H9 (cell line): ENCODE data around the gene CCDC182. TPM values are rescaled to one million over a fixed set of nuclear protein-coding genes. Genes with fewer than 3 reads are reported as not detected.

Source experiments
- DNase-seq: peaks from one replicate; pipeline ENCODE4 v3.0.0-alpha.2; 2017
- H2AFZ ChIP-seq: one replicate; pipeline ENCODE4 v1.6.1; 2013; ENCODE audit warnings: mild to moderate bottlenecking, low read length, control low read depth, moderate library complexity
- H2AK5ac ChIP-seq: 2 replicates; pipeline ENCODE4 v1.6.1; 2013; ENCODE audit warnings: low read length, control low read depth, mixed read lengths; ENCODE audit not compliant: insufficient read length
- H2BK120ac ChIP-seq: one replicate; pipeline ENCODE4 v1.6.1; 2013; ENCODE audit warnings: low read depth, mild to moderate bottlenecking, low read length, control low read depth, inconsistent platforms; ENCODE audit not compliant: poor library complexity, severe bottlenecking
- H2BK12ac ChIP-seq: 2 replicates; pipeline ENCODE4 v1.6.1; 2013; ENCODE audit warnings: low read length, control low read depth, mixed read lengths, low read depth; ENCODE audit not compliant: insufficient read length
- H2BK15ac ChIP-seq: 2 replicates; pipeline ENCODE4 v1.6.1; 2013; ENCODE audit warnings: low read depth, low read length, control low read depth
- H2BK20ac ChIP-seq: one replicate; pipeline ENCODE4 v1.6.1; 2013; ENCODE audit warnings: low read depth, mild to moderate bottlenecking, low read length, control low read depth, inconsistent platforms; ENCODE audit not compliant: poor library complexity, severe bottlenecking
- H2BK5ac ChIP-seq: 2 replicates; pipeline ENCODE4 v1.6.1; 2013; ENCODE audit warnings: low read length, control low read depth, mixed read lengths; ENCODE audit not compliant: insufficient read length
- H3K14ac ChIP-seq: 2 replicates; pipeline ENCODE4 v1.6.1; 2013; ENCODE audit warnings: low read length, control low read depth; ENCODE audit not compliant: insufficient read depth
- H3K18ac ChIP-seq: 2 replicates; pipeline ENCODE4 v1.6.1; 2013; ENCODE audit warnings: low read depth, mild to moderate bottlenecking, mixed read lengths, low read length, control low read depth; ENCODE audit not compliant: insufficient read length
- H3K23ac ChIP-seq: 2 replicates; pipeline ENCODE4 v1.6.1; 2013; ENCODE audit warnings: low read length, control low read depth, mixed read lengths, low read depth; ENCODE audit not compliant: insufficient read length
- H3K23me2 ChIP-seq: 2 replicates; pipeline ENCODE4 v1.6.1; 2013; ENCODE audit warnings: low read depth, mild to moderate bottlenecking, mixed read lengths, low read length, control low read depth; ENCODE audit not compliant: insufficient read length, poor library complexity, severe bottlenecking
- H3K27ac ChIP-seq: 2 replicates; pipeline ENCODE4 v1.5.1; 2013; ENCODE audit warnings: low read length, control low read depth, mixed read lengths, low read depth; ENCODE audit not compliant: insufficient read length
- H3K27me3 ChIP-seq: 2 replicates; pipeline ENCODE4 v1.6.1; 2013; ENCODE audit warnings: low read length, control low read depth, inconsistent platforms; ENCODE audit not compliant: insufficient read depth
- H3K4ac ChIP-seq: 2 replicates; pipeline ENCODE4 v1.6.1; 2013; ENCODE audit warnings: low read depth, mild to moderate bottlenecking, control low read depth, inconsistent platforms, low read length, moderate library complexity
- H3K4me1 ChIP-seq: 2 replicates; pipeline ENCODE4 v1.6.1; 2013; ENCODE audit warnings: low read length, control low read depth, inconsistent platforms; ENCODE audit not compliant: insufficient read depth
- H3K4me2 ChIP-seq: 2 replicates; pipeline ENCODE4 v1.6.1; 2013; ENCODE audit warnings: low read length, control low read depth, mixed read lengths; ENCODE audit not compliant: insufficient read length, insufficient read depth
- H3K56ac ChIP-seq: 2 replicates; pipeline ENCODE4 v1.6.1; 2013; ENCODE audit warnings: low read depth, mild to moderate bottlenecking, mixed read lengths, low read length, control low read depth; ENCODE audit not compliant: insufficient read length
- H3K79me1 ChIP-seq: 2 replicates; pipeline ENCODE4 v1.6.1; 2013; ENCODE audit warnings: low read depth, mild to moderate bottlenecking, moderate library complexity, low read length, control low read depth, inconsistent platforms; ENCODE audit not compliant: insufficient read depth, poor library complexity, severe bottlenecking
- H3K79me2 ChIP-seq: 2 replicates; pipeline ENCODE4 v1.6.1; 2013; ENCODE audit warnings: low read length, control low read depth, inconsistent platforms; ENCODE audit not compliant: insufficient read depth
- H3K9ac ChIP-seq: 2 replicates; pipeline ENCODE4 v1.6.1; 2013; ENCODE audit warnings: low read length, control low read depth, mixed read lengths; ENCODE audit not compliant: insufficient read length; ENCODE audit errors: extremely low read depth
- H3K9me3 ChIP-seq: one replicate; pipeline ENCODE4 v1.6.1; 2013; ENCODE audit warnings: low read depth, low read length, inconsistent platforms; ENCODE audit not compliant: control insufficient read depth
- H3T11ph ChIP-seq: one replicate; pipeline ENCODE4 v1.6.1; 2013; ENCODE audit warnings: mild to moderate bottlenecking, low read length, control low read depth, inconsistent platforms
- H4K20me1 ChIP-seq: one replicate; pipeline ENCODE4 v1.6.1; 2013; ENCODE audit not compliant: control insufficient read depth, insufficient read length, insufficient read depth
- H4K5ac ChIP-seq: 2 replicates; pipeline ENCODE4 v1.6.1; 2013; ENCODE audit warnings: low read depth, mild to moderate bottlenecking, mixed read lengths, low read length, control low read depth; ENCODE audit not compliant: insufficient read length
- H4K8ac ChIP-seq: replicated peaks from 2 replicates; pipeline ENCODE4 v1.6.1; 2013; ENCODE audit warnings: low read length, control low read depth, mixed read lengths, low read depth; ENCODE audit not compliant: insufficient read length
- H4K91ac ChIP-seq: 2 replicates; pipeline ENCODE4 v1.6.1; 2013; ENCODE audit warnings: low read depth, mild to moderate bottlenecking, moderate library complexity, mixed read lengths, low read length, control low read depth; ENCODE audit not compliant: insufficient read length
- H3K27ac Mint-ChIP-seq, 3 experiments: 2 replicates in 2 of 3; 3 replicates in 1 of 3; pipeline ENCODE4 v1.8.0; 2020 to 2021; ENCODE audit warnings: mixed read lengths in 3 of 3, mild to moderate bottlenecking in 1 of 3, moderate library complexity in 1 of 3
- H3K27me3 Mint-ChIP-seq: 2 replicates; pipeline ENCODE4 v1.8.0; 2021; ENCODE audit warnings: low read depth, mild to moderate bottlenecking, moderate library complexity, mixed read lengths
- H3K36me3 Mint-ChIP-seq, 3 experiments: 2 replicates in 2 of 3; 3 replicates in 1 of 3; pipeline ENCODE4 v1.8.0; 2020 to 2021; ENCODE audit warnings: low read depth in 3 of 3, mixed read lengths in 3 of 3; ENCODE audit not compliant: insufficient read depth in 1 of 3
- H3K4me1 Mint-ChIP-seq, 2 experiments: 2 replicates each; pipeline ENCODE4 v1.8.0; 2020; ENCODE audit warnings: mixed read lengths in 2 of 2
- H3K4me3 Mint-ChIP-seq, 2 experiments: 2 replicates in 1 of 2; 3 replicates in 1 of 2; pipeline ENCODE4 v1.8.0; 2020 to 2021; ENCODE audit warnings: mild to moderate bottlenecking in 2 of 2, mixed read lengths in 2 of 2, moderate library complexity in 1 of 2
- H3K9me3 Mint-ChIP-seq, 2 experiments: 2 replicates in 1 of 2; 3 replicates in 1 of 2; pipeline ENCODE4 v1.8.0; 2020; ENCODE audit warnings: mild to moderate bottlenecking in 2 of 2, mixed read lengths in 2 of 2, moderate library complexity in 1 of 2
- WGBS: extraction: QIAGEN DNeasy Blood & Tissue Kit; methylation state at CpG from one replicate; pipeline ENCODE4 v1.1.7; 2013; ENCODE audit warnings: missing lambda C conversion rate, low lambda C conversion rate, mixed read lengths; ENCODE audit not compliant: insufficient read length; ENCODE audit errors: extremely low coverage; 5-methylcytosine and 5-hydroxymethylcytosine counted together
- total RNA-seq: library from RNA; stranded (reverse); gene quantifications from 2 replicates; pipeline ENCODE4 v1.2.1, GENCODE V29; 2021
- TF ChIP-seq, protein P1 (sequence below): fragments of 200-600 bp; sonication (generic); conservative IDR thresholded peaks from 3 replicates; pipeline ENCODE4 v1.8.0; 2021; ENCODE audit warnings: antibody characterized with exemption, mild to moderate bottlenecking

CCDC182 gene
- total RNA-seq, 1 experiment from 2014 or later, result not detected

DNA sequence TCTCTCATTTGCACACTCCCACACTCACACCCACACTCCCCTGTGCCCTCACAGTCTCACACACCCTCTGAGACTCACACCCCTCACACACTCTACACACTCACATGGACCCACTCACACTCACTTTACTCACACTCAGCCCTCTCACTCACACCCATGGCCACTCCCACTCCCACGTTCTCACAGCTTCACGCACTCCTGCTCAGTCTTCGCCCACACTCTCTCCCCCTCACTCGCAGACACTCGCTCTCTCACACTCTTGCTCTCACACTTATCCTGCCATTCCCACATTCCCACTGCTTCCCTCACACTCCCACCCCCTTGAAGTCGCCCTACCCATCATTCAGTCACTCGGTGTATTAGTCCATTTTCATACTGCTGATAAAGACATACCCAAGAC is 47.9 kb downstream of the CCDC182 start:
- no peaks in the 10 kb centered on the region for H3K9me3 ChIP-seq
- no peak overlapping the region for H3K9ac ChIP-seq
- H2BK12ac ChIP-seq, result no peak overlapping the region
- no peak overlapping the region for H4K8ac ChIP-seq
- no peak overlapping the region for H3K56ac ChIP-seq
- H4K20me1 ChIP-seq, result no peaks in the 10 kb centered on the region
- H3K79me1 ChIP-seq, result no peaks in the 10 kb centered on the region
- no peak overlapping the region for H2BK20ac ChIP-seq
- H3K23ac ChIP-seq, result no peak overlapping the region
- Mint-ChIP-seq H3K36me3 (peaks cover 0 to 14% (median 5%) of the 10 kb centered on the region in 3 experiments; a peak in 5 of 7 replicates), H3K27me3 (peaks cover 3% of the 10 kb centered on the region; the same call in 1 of the 2 replicates), H3K27ac (no peak overlapping the region), H3K9me3 (peaks cover 8 to 15% of the 10 kb centered on the region in 2 experiments), H3K4me1 (peaks cover 15% of the 10 kb centered on the region in 2 experiments), H3K4me3 (no peak overlapping the region)
- no peaks in the 10 kb centered on the region for H3K23me2 ChIP-seq
- H2BK15ac ChIP-seq, result no peak overlapping the region
- H2BK120ac ChIP-seq, result no peak overlapping the region
- H4K91ac ChIP-seq, result no peak overlapping the region
- H4K5ac ChIP-seq, result no peak overlapping the region
- no peak overlapping the region for H3T11ph ChIP-seq
- WGBS, result no CpG with 5 or more reads among the region's 7 CpGs
- no peak overlapping the region for H2AK5ac ChIP-seq
- H3K14ac ChIP-seq, result peak overlapping the region; percentile 41; the same call in 1 of the 2 replicates
- no peak overlapping the region for H2BK5ac ChIP-seq
- no peak overlapping the region for H2AFZ ChIP-seq
- no peaks in the 10 kb centered on the region for H3K4me1 ChIP-seq
- no peak overlapping the region for H3K4me2 ChIP-seq
- TF ChIP-seq, protein P1, sequence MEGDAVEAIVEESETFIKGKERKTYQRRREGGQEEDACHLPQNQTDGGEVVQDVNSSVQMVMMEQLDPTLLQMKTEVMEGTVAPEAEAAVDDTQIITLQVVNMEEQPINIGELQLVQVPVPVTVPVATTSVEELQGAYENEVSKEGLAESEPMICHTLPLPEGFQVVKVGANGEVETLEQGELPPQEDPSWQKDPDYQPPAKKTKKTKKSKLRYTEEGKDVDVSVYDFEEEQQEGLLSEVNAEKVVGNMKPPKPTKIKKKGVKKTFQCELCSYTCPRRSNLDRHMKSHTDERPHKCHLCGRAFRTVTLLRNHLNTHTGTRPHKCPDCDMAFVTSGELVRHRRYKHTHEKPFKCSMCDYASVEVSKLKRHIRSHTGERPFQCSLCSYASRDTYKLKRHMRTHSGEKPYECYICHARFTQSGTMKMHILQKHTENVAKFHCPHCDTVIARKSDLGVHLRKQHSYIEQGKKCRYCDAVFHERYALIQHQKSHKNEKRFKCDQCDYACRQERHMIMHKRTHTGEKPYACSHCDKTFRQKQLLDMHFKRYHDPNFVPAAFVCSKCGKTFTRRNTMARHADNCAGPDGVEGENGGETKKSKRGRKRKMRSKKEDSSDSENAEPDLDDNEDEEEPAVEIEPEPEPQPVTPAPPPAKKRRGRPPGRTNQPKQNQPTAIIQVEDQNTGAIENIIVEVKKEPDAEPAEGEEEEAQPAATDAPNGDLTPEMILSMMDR, result no peak
- H3K18ac ChIP-seq, result no peak overlapping the region
- no peak overlapping the region for H3K4ac ChIP-seq
- no peak overlapping the region for H3K27ac ChIP-seq
- H3K27me3 ChIP-seq, result no peaks in the 10 kb centered on the region
- no peak for DNase-seq
- no peaks in the 10 kb centered on the region for H3K79me2 ChIP-seq
